ENCODE data around the gene FBN1. TPM values are rescaled to one million over a fixed set of nuclear protein-coding genes. Genes with fewer than 3 reads are reported as not detected.

Gene FBN1
- total and polyA plus RNA-seq, 5 experiments from 2014 or later, result 0.01 to 0.21 (median 0.08) TPM; not detected in 2

DNA sequence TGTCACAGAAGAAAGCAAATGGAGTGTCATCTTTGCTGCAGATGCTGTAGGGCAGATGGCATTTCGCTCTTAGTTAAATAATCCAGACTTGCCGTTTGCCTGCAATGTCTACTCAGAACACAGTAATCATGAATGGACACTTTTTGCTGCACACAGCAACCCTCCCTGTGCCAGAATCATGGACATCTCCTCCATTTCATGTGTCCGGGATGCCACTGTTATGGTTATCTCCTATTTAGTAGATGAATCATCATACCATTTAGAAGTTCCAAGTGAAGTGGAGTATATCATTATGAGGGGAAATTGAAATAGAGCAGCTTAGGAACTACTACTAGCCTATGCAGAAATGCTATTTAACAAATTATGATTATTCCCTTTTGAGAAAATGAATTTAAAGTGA lies 195.8 kb downstream of the FBN1 start:
- Mint-ChIP-seq H3K4me3 (no peak overlapping the region), H3K27ac (no peak overlapping the region), H3K36me3 (no peaks in the 10 kb centered on the region), H3K4me1 (no peaks in the 10 kb centered on the region), H3K9me3 (no peaks in the 10 kb centered on the region), H3K27me3 (peaks cover 0 to 3% (median 0%) of the 10 kb centered on the region in 5 donors)
- DNase-seq, result no peak
- ATAC-seq, result no peak
- POLR2A ChIA-PET, result no interaction called here

DNA sequence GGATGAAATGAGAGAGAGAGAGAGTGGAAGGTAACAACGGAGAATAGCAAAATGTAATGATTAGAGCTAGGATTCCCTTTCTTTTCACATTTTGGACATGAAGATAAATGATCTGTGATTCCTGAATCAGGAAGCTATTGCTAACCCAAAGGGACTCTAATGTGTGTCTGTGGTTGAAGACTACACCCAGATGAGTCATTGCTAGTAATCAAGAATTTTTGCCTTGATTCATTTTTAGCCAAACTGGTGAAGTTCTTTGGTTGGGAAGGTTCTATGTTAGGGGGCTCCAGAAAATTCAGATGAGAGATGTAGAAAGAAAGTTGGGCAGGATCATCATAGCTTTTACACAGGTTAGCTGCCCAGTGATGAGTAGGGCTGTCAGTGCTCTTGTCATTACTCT lies 197.9 kb downstream of the FBN1 start:
- Mint-ChIP-seq H3K4me3 (no peak overlapping the region), H3K27ac (no peak overlapping the region), H3K9me3 (no peaks in the 10 kb centered on the region), H3K27me3 (peaks cover 0 to 3% (median 0%) of the 10 kb centered on the region in 5 donors), H3K36me3 (no peaks in the 10 kb centered on the region), H3K4me1 (no peaks in the 10 kb centered on the region)
- POLR2A ChIA-PET, result no interaction called here
- DNase-seq, result no peak
- no peak for ATAC-seq

GRCh38 chr15:48447058-48447457 lies 198.5 kb downstream of the FBN1 start:
- Mint-ChIP-seq H3K36me3 (no peaks in the 10 kb centered on the region), H3K27ac (no peak overlapping the region), H3K4me3 (no peak overlapping the region), H3K27me3 (peaks cover 0 to 2% (median 0%) of the 10 kb centered on the region in 5 donors), H3K9me3 (no peaks in the 10 kb centered on the region), H3K4me1 (no peaks in the 10 kb centered on the region)
- ATAC-seq, result no peak
- DNase-seq, result no peak
- POLR2A ChIA-PET, result no interaction called here

GRCh38 chr15:48442011-48442410 lies 203.5 kb downstream of the FBN1 start:
- Mint-ChIP-seq H3K27me3 (no peaks in the 10 kb centered on the region), H3K27ac (no peak overlapping the region), H3K4me3 (no peak overlapping the region), H3K36me3 (no peaks in the 10 kb centered on the region), H3K9me3 (no peaks in the 10 kb centered on the region), H3K4me1 (no peaks in the 10 kb centered on the region)
- ATAC-seq (no peak), DNase-seq (no peak)
- POLR2A ChIA-PET, result no interaction called here

DNA sequence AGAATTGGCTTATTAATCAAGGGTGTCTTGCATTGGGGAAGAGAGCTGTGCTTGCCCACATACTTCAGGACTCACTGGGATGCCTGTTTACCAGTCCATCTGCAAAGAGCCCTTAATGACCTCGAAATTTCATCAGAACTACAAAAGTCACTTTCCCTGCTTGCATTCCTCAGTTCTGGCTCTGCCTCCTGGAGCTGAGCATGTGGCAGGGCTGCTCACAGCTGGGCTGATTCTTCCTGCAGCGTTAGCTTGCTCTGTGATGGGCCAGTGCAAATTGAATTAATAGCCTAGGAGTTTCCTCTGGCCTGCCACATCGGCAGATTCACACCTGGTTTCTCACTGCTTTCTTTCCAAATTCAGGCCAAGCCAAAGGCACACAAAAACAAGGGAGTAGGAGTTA lies 205.4 kb downstream of the FBN1 start:
- Mint-ChIP-seq H3K27me3 (no peaks in the 10 kb centered on the region), H3K27ac (no peak overlapping the region), H3K9me3 (no peaks in the 10 kb centered on the region), H3K4me1 (no peaks in the 10 kb centered on the region), H3K4me3 (no peak overlapping the region), H3K36me3 (no peaks in the 10 kb centered on the region)
- POLR2A ChIA-PET, result no interaction called here
- DNase-seq (no peak), ATAC-seq (no peak)

DNA sequence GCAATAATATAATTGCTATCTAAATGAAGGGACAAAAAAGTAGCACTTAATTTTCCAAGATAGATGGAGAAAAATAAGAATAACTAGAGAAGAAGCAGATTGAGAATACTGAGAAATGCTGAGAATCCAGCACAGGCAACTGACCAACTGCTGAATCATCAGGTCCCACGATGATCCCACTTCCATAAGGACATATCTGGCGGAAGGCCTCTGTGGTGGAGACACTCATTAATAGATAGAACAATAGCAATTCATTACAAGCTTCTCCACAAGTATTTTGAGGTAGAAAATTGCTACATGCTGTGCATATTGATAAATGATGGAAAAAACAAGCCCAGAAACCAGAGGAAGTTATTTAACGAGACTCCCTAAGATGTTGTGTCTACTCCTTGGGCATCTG lies 208.3 kb downstream of the FBN1 start:
- no peaks in the 10 kb centered on the region for H3K36me3 Mint-ChIP-seq
- no peak for DNase-seq
- POLR2A ChIA-PET, result no interaction called here

DNA sequence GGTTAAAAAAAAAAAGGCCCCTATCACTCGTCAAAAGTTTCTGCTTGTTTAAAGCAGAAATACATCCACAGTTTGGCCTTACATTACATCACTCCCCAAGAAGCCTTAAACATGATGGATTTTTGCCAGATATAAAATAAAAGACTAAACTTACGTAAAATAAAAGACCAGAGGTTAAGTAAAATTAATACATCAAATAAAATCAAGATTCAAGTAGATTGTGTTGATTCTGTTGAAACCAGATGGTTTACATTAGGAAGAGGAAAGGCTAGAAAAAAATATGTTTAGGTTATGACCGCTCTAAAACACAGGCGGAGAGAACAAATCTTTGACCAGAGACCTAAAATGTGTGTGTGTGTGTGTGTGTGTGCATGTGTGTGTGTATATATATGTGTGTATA lies 210.2 kb downstream of the FBN1 start:
- Mint-ChIP-seq H3K27me3 (peaks cover 0 to 3% (median 0%) of the 10 kb centered on the region in 5 donors), H3K27ac (no peak overlapping the region), H3K4me1 (no peaks in the 10 kb centered on the region), H3K9me3 (no peaks in the 10 kb centered on the region), H3K4me3 (no peak overlapping the region), H3K36me3 (no peaks in the 10 kb centered on the region)
- ATAC-seq (no peak), DNase-seq (no peak)
- POLR2A ChIA-PET, result no interaction called here

More for the DNA sequence above, 208.3 kb downstream of the FBN1 start:
- Mint-ChIP-seq H3K27me3 (peaks cover 0 to 3% (median 0%) of the 10 kb centered on the region in 5 donors), H3K4me1 (no peaks in the 10 kb centered on the region), H3K27ac (no peak overlapping the region), H3K9me3 (no peaks in the 10 kb centered on the region), H3K4me3 (no peak overlapping the region)
- no peak for ATAC-seq

- DNase-seq, result no peak
- peaks cover 0 to 3% (median 0%) of the 10 kb centered on the region in 5 donors for H3K27me3 Mint-ChIP-seq
- no peak overlapping the region for H3K4me3 Mint-ChIP-seq
- POLR2A ChIA-PET, result no interaction called here
- no peaks in the 10 kb centered on the region for H3K4me1 Mint-ChIP-seq
- no peaks in the 10 kb centered on the region for H3K36me3 Mint-ChIP-seq
- no peaks in the 10 kb centered on the region for H3K9me3 Mint-ChIP-seq
- H3K27ac Mint-ChIP-seq, result no peak overlapping the region
- no peak for ATAC-seq
Measured at GRCh38 chr15:48433226-48433886, 212.2 kb downstream of the FBN1 start.

GRCh38 chr15:48432688-48433087 lies 212.8 kb downstream of the FBN1 start:
- Mint-ChIP-seq H3K4me3 (no peak overlapping the region), H3K36me3 (no peaks in the 10 kb centered on the region), H3K27me3 (peaks cover 0 to 3% (median 0%) of the 10 kb centered on the region in 5 donors), H3K4me1 (no peaks in the 10 kb centered on the region), H3K9me3 (no peaks in the 10 kb centered on the region), H3K27ac (no peak overlapping the region)
- no peak for ATAC-seq
- POLR2A ChIA-PET, result interaction anchor here (0.6 kb wide), 1 partner anchor 39 kb away, joined by 6 read pairs; no protein-coding TSS in a partner anchor
- DNase-seq, result no peak

GRCh38 chr15:48427960-48428547 lies 217.5 kb downstream of the FBN1 start:
- POLR2A ChIA-PET, result no interaction called here
- no peak for ATAC-seq

GRCh38 chr15:48427479-48427878 lies 218.0 kb downstream of the FBN1 start:
- Mint-ChIP-seq H3K9me3 (no peaks in the 10 kb centered on the region), H3K27me3 (peaks cover 0 to 2% (median 0%) of the 10 kb centered on the region in 5 donors), H3K4me1 (no peaks in the 10 kb centered on the region), H3K36me3 (no peaks in the 10 kb centered on the region), H3K4me3 (no peak overlapping the region), H3K27ac (no peak overlapping the region)
- ATAC-seq, result no peak
- DNase-seq, result no peak
- POLR2A ChIA-PET, result no interaction called here

More at GRCh38 chr15:48427960-48428547, 217.5 kb downstream of the FBN1 start:
- Mint-ChIP-seq H3K9me3 (no peaks in the 10 kb centered on the region), H3K4me1 (no peaks in the 10 kb centered on the region), H3K27ac (no peak overlapping the region), H3K27me3 (peaks cover 0 to 2% (median 0%) of the 10 kb centered on the region in 5 donors), H3K36me3 (no peaks in the 10 kb centered on the region), H3K4me3 (no peak overlapping the region)
- DNase-seq, result no peak

- peaks cover 0 to 2% (median 0%) of the 10 kb centered on the region in 5 donors for H3K27me3 Mint-ChIP-seq
- H3K4me3 Mint-ChIP-seq, result no peak overlapping the region
- POLR2A ChIA-PET, result no interaction called here
- H3K9me3 Mint-ChIP-seq, result no peaks in the 10 kb centered on the region
- DNase-seq (no peak), ATAC-seq (no peak)
- H3K36me3 Mint-ChIP-seq, result no peaks in the 10 kb centered on the region
- H3K4me1 Mint-ChIP-seq, result no peaks in the 10 kb centered on the region
- H3K27ac Mint-ChIP-seq, result no peak overlapping the region
Measured at GRCh38 chr15:48426941-48427340, 218.6 kb downstream of the FBN1 start.

DNA sequence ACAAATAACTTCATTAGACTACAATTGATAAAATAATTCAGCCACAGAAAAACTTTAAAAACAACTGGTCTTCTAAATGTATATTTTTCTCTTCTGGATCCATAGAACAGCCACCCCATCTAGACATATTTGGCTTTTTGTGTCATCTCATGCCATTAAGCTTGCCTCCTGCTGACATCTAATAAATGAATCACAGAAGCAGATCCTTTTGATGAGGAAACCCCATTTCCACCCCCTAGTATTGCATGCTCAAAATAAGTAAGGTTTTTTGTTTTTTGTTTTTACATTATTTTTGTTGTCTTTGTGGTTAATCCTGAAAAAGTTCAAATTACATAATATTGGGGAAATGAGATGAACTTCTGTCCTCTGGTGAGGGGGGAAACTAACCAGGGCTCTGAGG lies 219.5 kb downstream of the FBN1 start:
- no peak overlapping the region for H3K4me3 Mint-ChIP-seq
- H3K9me3 Mint-ChIP-seq, result no peaks in the 10 kb centered on the region
- H3K27me3 Mint-ChIP-seq, result peaks cover 0 to 2% (median 0%) of the 10 kb centered on the region in 5 donors
- ATAC-seq (no peak), DNase-seq (no peak)
- no peaks in the 10 kb centered on the region for H3K36me3 Mint-ChIP-seq
- POLR2A ChIA-PET, result no interaction called here
- H3K27ac Mint-ChIP-seq, result no peak overlapping the region
- H3K4me1 Mint-ChIP-seq, result no peaks in the 10 kb centered on the region

- ATAC-seq, result no peak
- Mint-ChIP-seq H3K36me3 (no peaks in the 10 kb centered on the region), H3K4me1 (no peaks in the 10 kb centered on the region)
Measured at GRCh38 chr15:48425051-48425450, 220.5 kb downstream of the FBN1 start.

More at GRCh38 chr15:48425051-48425450, 220.5 kb downstream of the FBN1 start:
- H3K27ac Mint-ChIP-seq, result no peak overlapping the region
- no peak overlapping the region for H3K4me3 Mint-ChIP-seq
- H3K27me3 Mint-ChIP-seq, result peaks cover 0 to 2% (median 0%) of the 10 kb centered on the region in 5 donors
- no peak for DNase-seq
- POLR2A ChIA-PET, result no interaction called here
- H3K9me3 Mint-ChIP-seq, result no peaks in the 10 kb centered on the region

All from naive thymus-derived CD8-positive, alpha-beta T cell (primary cell).